ENCODE data around the gene FADS3.
"Not testable (repeated sequence)": the region's sequence is repeated elsewhere in the genome, so short reads cannot be mapped to it uniquely, and the experiment has no call there.

- not testable (repeated sequence) for TF ChIP-seq CTCF (conservative IDR thresholded peaks at IDR 0.05; ENCODE audit: low read depth, low read length); ELK1 (IDR thresholded peaks at IDR 0.05; ENCODE audit: borderline replicate concordance, low read depth, low read length); MXI1 (IDR thresholded peaks at IDR 0.05; ENCODE audit: borderline replicate concordance, low read depth, low read length); FOS (IDR thresholded peaks at IDR 0.05; ENCODE audit: low read depth, low read length); POLR2A (IDR thresholded peaks at IDR 0.05; ENCODE audit: low read depth, low read length); SMC3 (IDR thresholded peaks at IDR 0.05; ENCODE audit: low read depth, low read length)
- TF ChIP-seq CEBPB (IDR thresholded peaks at IDR 0.05; ENCODE audit: low read depth, low read length), result peak; percentile 72
Measured at GRCh38 chr11:61882267-61882666, 9.1 kb downstream of the FADS3 start.
